Endodermal cell (in vitro differentiated cells): Measurements from ENCODE around the gene LHX2. TPM values are rescaled to one million over a fixed set of nuclear protein-coding genes. Genes with fewer than 3 reads are reported as not detected.

Experiments
- DNase-seq: peaks from one replicate; pipeline ENCODE4 v3.0.0-alpha.2; 2017
- H3K27ac ChIP-seq: 2 replicates; pipeline ENCODE4 v1.5.1; 2013; ENCODE audit warnings: mild to moderate bottlenecking, low read depth, low read length, moderate library complexity
- H3K27me3 ChIP-seq: 2 replicates; pipeline ENCODE4 v1.6.1; 2013; ENCODE audit warnings: mild to moderate bottlenecking, low read length, moderate library complexity; ENCODE audit not compliant: insufficient read depth, control insufficient read depth, poor library complexity, severe bottlenecking
- H3K36me3 ChIP-seq: 2 replicates; pipeline ENCODE4 v1.7.0; 2013; ENCODE audit warnings: mild to moderate bottlenecking, low read length, moderate library complexity; ENCODE audit not compliant: control insufficient read depth, insufficient read depth
- H3K4me1 ChIP-seq: one replicate; pipeline ENCODE4 v1.7.0; 2013; ENCODE audit warnings: low read length; ENCODE audit not compliant: control insufficient read depth, insufficient read depth
- H3K4me3 ChIP-seq: 2 replicates; pipeline ENCODE4 v1.5.1; 2013; ENCODE audit warnings: mild to moderate bottlenecking, low read length, moderate library complexity
- H3K9ac ChIP-seq: 2 replicates; pipeline ENCODE4 v1.6.1; 2013; ENCODE audit warnings: mild to moderate bottlenecking, low read length, moderate library complexity; ENCODE audit not compliant: poor library complexity, severe bottlenecking; ENCODE audit errors: extremely low read depth
- H3K9me3 ChIP-seq: 2 replicates; pipeline ENCODE4 v1.6.1; 2013; ENCODE audit warnings: mild to moderate bottlenecking, low read length, moderate library complexity; ENCODE audit not compliant: control insufficient read depth
- H3K27ac Mint-ChIP-seq: 2 replicates; pipeline ENCODE4 v1.8.0; 2020; ENCODE audit warnings: mixed read lengths
- H3K27me3 Mint-ChIP-seq: 2 replicates; pipeline ENCODE4 v1.8.0; 2021; ENCODE audit warnings: mild to moderate bottlenecking, mixed read lengths; ENCODE audit not compliant: insufficient read depth
- H3K36me3 Mint-ChIP-seq: 2 replicates; pipeline ENCODE4 v1.8.0; 2020; ENCODE audit warnings: low read depth, mixed read lengths
- H3K4me1 Mint-ChIP-seq: 2 replicates; pipeline ENCODE4 v1.8.0; 2020; ENCODE audit warnings: mixed read lengths
- H3K4me3 Mint-ChIP-seq: 2 replicates; pipeline ENCODE4 v1.8.0; 2020; ENCODE audit warnings: mild to moderate bottlenecking, moderate library complexity, mixed read lengths
- H3K9me3 Mint-ChIP-seq: 2 replicates; pipeline ENCODE4 v1.8.0; 2020; ENCODE audit warnings: mild to moderate bottlenecking, mixed read lengths
- WGBS, 2 experiments: methylation state at CpG; one replicate each; pipeline versions ENCODE4 v1.1.5 to v1.1.7; 2013; ENCODE audit warnings: missing lambda C conversion rate in 2 of 2, mixed read lengths in 1 of 2; ENCODE audit not compliant: insufficient coverage in 1 of 2, insufficient read length in 1 of 2; 5-methylcytosine and 5-hydroxymethylcytosine counted together
- total RNA-seq, 2 donors: library from RNA; stranded (reverse); fragmentation: NEBNext Ultra II Directional in 1 of 2; extraction: Animal tissue kit (Norgen Biotek cat#: 25700) in 1 of 2; gene quantifications; 2 replicates in 1 of 2; 3 replicates in 1 of 2; pipeline ENCODE4 v1.2.1, GENCODE V29; 2021
- TF ChIP-seq, protein P1 (sequence below): fragments of 200-600 bp; sonication (generic); conservative IDR thresholded peaks from 2 replicates; pipeline ENCODE4 v1.5.0; 2021; ENCODE audit warnings: antibody characterized with exemption, mild to moderate bottlenecking

The LHX2 gene
- total RNA-seq, 2 donors from 2014 or later: 0.20 to 0.29 TPM

DNA sequence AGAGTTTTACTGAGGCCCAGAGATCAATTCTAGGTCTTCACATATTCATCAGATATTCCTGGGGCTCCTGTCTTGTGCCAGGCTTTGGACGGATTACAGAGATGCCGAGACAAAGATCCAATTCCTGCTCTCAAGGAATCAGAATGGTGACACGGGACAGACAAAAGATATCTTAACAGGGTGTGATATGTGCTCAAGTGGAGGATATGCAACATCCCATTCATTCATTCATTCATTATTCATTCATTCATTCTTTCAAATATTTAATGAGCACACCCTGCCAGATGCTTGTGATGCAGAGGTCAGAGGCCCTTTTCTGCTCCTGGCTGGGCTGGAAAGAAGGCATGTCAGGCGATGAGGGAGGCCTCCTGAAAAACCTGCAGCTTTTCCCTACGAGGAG is 21.8 kb downstream of the LHX2 start:
- H3K9ac ChIP-seq: no peak overlapping the region
- H3K4me1 ChIP-seq: no peaks in the 10 kb centered on the region
- TF ChIP-seq, protein P1, sequence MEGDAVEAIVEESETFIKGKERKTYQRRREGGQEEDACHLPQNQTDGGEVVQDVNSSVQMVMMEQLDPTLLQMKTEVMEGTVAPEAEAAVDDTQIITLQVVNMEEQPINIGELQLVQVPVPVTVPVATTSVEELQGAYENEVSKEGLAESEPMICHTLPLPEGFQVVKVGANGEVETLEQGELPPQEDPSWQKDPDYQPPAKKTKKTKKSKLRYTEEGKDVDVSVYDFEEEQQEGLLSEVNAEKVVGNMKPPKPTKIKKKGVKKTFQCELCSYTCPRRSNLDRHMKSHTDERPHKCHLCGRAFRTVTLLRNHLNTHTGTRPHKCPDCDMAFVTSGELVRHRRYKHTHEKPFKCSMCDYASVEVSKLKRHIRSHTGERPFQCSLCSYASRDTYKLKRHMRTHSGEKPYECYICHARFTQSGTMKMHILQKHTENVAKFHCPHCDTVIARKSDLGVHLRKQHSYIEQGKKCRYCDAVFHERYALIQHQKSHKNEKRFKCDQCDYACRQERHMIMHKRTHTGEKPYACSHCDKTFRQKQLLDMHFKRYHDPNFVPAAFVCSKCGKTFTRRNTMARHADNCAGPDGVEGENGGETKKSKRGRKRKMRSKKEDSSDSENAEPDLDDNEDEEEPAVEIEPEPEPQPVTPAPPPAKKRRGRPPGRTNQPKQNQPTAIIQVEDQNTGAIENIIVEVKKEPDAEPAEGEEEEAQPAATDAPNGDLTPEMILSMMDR: no peak
- H3K4me3 Mint-ChIP-seq: no peak overlapping the region
- no peaks in the 10 kb centered on the region for H3K36me3 ChIP-seq
- no peak overlapping the region for H3K27ac Mint-ChIP-seq
- no peaks in the 10 kb centered on the region for H3K36me3 Mint-ChIP-seq
- H3K27ac ChIP-seq: no peak overlapping the region
- no peak for DNase-seq
- WGBS, 2 experiments: 79 to 91% methylated on average over 3 to 5 of the region's 5 CpGs
- H3K27me3 ChIP-seq: peaks cover 50% of the 10 kb centered on the region
- H3K9me3 ChIP-seq: no peaks in the 10 kb centered on the region
- H3K4me3 ChIP-seq: no peak overlapping the region
- H3K9me3 Mint-ChIP-seq: no peaks in the 10 kb centered on the region
- H3K27me3 Mint-ChIP-seq: peaks cover 86% of the 10 kb centered on the region
- peaks cover 4% of the 10 kb centered on the region for H3K4me1 Mint-ChIP-seq

DNA sequence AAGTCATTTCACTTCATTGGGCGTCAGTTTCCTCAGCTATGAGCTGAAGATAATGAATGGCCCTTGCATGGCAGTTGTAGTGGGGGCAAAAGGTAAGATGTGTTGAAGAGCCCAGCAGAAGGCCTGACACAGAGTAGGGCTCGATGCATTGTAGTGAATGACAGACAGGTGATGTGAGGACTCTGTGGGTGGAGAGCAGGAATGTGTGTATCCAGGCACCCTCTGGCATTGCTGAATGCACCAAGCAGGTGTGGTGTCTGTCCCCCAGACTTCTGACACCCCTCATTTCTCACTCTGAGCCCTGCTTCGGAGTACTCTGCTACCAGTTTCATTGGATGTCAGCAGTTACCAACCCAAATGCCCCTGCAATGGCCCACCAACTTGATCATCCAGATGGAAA is 22.4 kb downstream of the LHX2 start:
- WGBS, 2 experiments: 69 to 83% methylated on average over 3 of the region's 3 CpGs
- Mint-ChIP-seq H3K27me3 (peaks cover 87% of the 10 kb centered on the region), H3K4me1 (peaks cover 4% of the 10 kb centered on the region), H3K4me3 (no peak overlapping the region), H3K36me3 (no peaks in the 10 kb centered on the region), H3K27ac (no peak overlapping the region), H3K9me3 (no peaks in the 10 kb centered on the region)
- H3K9me3 ChIP-seq: no peaks in the 10 kb centered on the region
- H3K36me3 ChIP-seq: no peaks in the 10 kb centered on the region
- TF ChIP-seq, protein P1: no peak
- no peaks in the 10 kb centered on the region for H3K4me1 ChIP-seq
- no peak overlapping the region for H3K4me3 ChIP-seq
- DNase-seq: peak; percentile 17
- H3K27me3 ChIP-seq: peaks cover 50% of the 10 kb centered on the region
- H3K27ac ChIP-seq: no peak overlapping the region
- H3K9ac ChIP-seq: no peak overlapping the region

DNA sequence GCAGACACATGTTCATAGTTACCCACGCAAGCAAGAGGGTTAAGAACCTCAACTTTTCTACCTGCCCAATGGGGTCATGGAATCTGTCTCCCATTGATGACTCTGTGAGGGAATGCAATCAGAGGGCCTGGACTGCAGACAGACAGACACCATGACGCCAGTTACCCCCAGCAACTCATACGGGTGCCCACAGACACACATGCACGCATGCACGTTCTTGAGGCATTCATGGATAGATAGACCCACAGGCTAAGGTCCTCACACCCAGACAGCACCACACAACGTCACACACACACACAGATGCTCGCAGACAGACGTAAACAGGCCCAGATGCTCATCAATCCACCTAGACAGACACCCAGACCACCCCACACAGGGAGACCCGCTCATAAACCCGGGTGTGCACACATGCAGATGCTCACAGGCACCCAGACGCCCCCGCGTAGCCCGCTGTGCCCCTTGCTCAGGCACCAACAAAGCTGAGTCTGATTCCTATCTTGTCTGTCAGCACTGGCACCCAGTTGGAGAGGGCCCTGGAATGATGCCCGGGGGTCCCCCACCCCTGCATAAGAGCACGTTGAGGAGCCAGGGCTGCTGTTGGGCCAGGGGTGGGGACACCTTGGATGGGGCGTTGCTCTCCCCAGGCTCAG is 23.6 kb downstream of the LHX2 start:
- TF ChIP-seq, protein P1: no peak
- no peaks in the 10 kb centered on the region for H3K36me3 ChIP-seq
- Mint-ChIP-seq H3K27me3 (peaks cover 92% of the 10 kb centered on the region), H3K4me3 (no peak overlapping the region), H3K9me3 (no peaks in the 10 kb centered on the region), H3K4me1 (peaks cover 4% of the 10 kb centered on the region), H3K27ac (no peak overlapping the region), H3K36me3 (no peaks in the 10 kb centered on the region)
- WGBS, 2 experiments: 89 to 91% methylated on average over 10 to 17 of the region's 17 CpGs
- no peak overlapping the region for H3K27ac ChIP-seq
- H3K27me3 ChIP-seq: peaks cover 51% of the 10 kb centered on the region
- no peak for DNase-seq
- no peaks in the 10 kb centered on the region for H3K4me1 ChIP-seq
- no peak overlapping the region for H3K9ac ChIP-seq
- no peaks in the 10 kb centered on the region for H3K9me3 ChIP-seq
- no peak overlapping the region for H3K4me3 ChIP-seq
